HEK293 (cell line): ENCODE measurements around the gene PPFIA3.

Source experiments
- CTCF ChIA-PET: fragments of 350-600 bp; formaldehyde crosslinking; extraction: SDS; loops from one replicate; lab custom pipeline; 2021; ENCODE audit warnings: antibody characterized with exemption; lab: Yijun Ruan, JAX
- POLR2A ChIA-PET: fragments of 300-600 bp; formaldehyde crosslinking; extraction: SDS; loops from one replicate; lab custom pipeline; 2020; ENCODE audit warnings: antibody characterized with exemption, inconsistent platforms; lab: Yijun Ruan, JAX
- H3K27ac ChIP-seq: fragments of 200-500 bp; sonication (Bioruptor generic); 2 replicates; pipeline ENCODE4 v1.5.1; 2014; ENCODE audit warnings: low read depth, low read length, control low read depth, inconsistent platforms; ENCODE audit errors: extremely low read depth
- H3K36me3 ChIP-seq, 2 experiments: fragments of 200-500 bp in 1 of 2; sonication (Bioruptor generic) in 1 of 2; 1 replicate in 1 of 2; 2 replicates in 1 of 2; pipeline ENCODE4 v1.5.1; 2014 to 2017; ENCODE audit warnings: inconsistent platforms in 2 of 2, low read length in 2 of 2; ENCODE audit not compliant: control insufficient read depth in 2 of 2, insufficient read depth in 1 of 2
- H3K4me1 ChIP-seq: fragments of 200-500 bp; sonication (Bioruptor generic); 2 replicates; pipeline ENCODE4 v1.5.1; 2014; ENCODE audit warnings: mild to moderate bottlenecking, low read length, inconsistent platforms; ENCODE audit not compliant: control insufficient read depth, insufficient read depth
- H3K4me3 ChIP-seq: 2 replicates; pipeline ENCODE4 v1.5.1; 2011; ENCODE audit warnings: low read depth, mild to moderate bottlenecking, control low read depth, low read length, moderate library complexity
- H3K9me3 ChIP-seq: fragments of 200-500 bp; sonication (Bioruptor generic); 2 replicates; pipeline ENCODE4 v1.5.1; 2014; ENCODE audit warnings: low read depth, low read length, inconsistent platforms; ENCODE audit not compliant: control insufficient read depth, insufficient read depth
- BCL11B ChIP-seq: fragments of 450-650 bp; formaldehyde crosslinking; IDR thresholded peaks from 2 replicates; pipeline ENCODE4 v1.5.1; 2016; ENCODE audit warnings: low read depth, missing biosample characterization, missing genetic modification characterization
- HOXA7 ChIP-seq: sonication (generic); formaldehyde crosslinking; IDR thresholded peaks from 2 replicates; pipeline ENCODE4 v1.8.1; 2022; ENCODE audit warnings: missing genetic modification reagents, borderline replicate concordance
- SP3 ChIP-seq: fragments of 450-650 bp; formaldehyde crosslinking; IDR thresholded peaks from 2 replicates; pipeline ENCODE4 v1.5.1; 2016; ENCODE audit warnings: missing biosample characterization, missing genetic modification characterization
- TCF7L2 ChIP-seq: IDR thresholded peaks from 2 replicates; pipeline ENCODE4 v1.6.1; 2011; ENCODE audit warnings: low read depth, mild to moderate bottlenecking, inconsistent platforms, low read length, moderate library complexity, borderline replicate concordance
- ZFHX2 ChIP-seq: fragments of 450-650 bp; formaldehyde crosslinking; conservative IDR thresholded peaks from 2 replicates; pipeline ENCODE4 v1.5.1; 2016; ENCODE audit warnings: missing biosample characterization, missing genetic modification characterization
- ZFP41 ChIP-seq: fragments of 450-650 bp; formaldehyde crosslinking; IDR thresholded peaks from 2 replicates; pipeline ENCODE4 v1.5.1; 2016; ENCODE audit warnings: missing biosample characterization, missing genetic modification characterization, borderline replicate concordance
- ZNF10 ChIP-seq: fragments of 450-650 bp; formaldehyde crosslinking; IDR thresholded peaks from 2 replicates; pipeline ENCODE4 v1.5.1; 2017; ENCODE audit warnings: missing biosample characterization, missing genetic modification characterization
- ZNF146 ChIP-seq: fragments of 450-650 bp; formaldehyde crosslinking; IDR thresholded peaks from 2 replicates; pipeline ENCODE4 v1.5.1; 2016; ENCODE audit warnings: missing biosample characterization, missing genetic modification characterization
- ZNF221 ChIP-seq: fragments of 450-650 bp; formaldehyde crosslinking; IDR thresholded peaks from 2 replicates; pipeline ENCODE4 v1.5.1; 2017; ENCODE audit warnings: missing biosample characterization, missing genetic modification characterization, borderline replicate concordance
- ZNF311 ChIP-seq: fragments of 450-650 bp; formaldehyde crosslinking; IDR thresholded peaks from 2 replicates; pipeline ENCODE4 v1.5.1; 2017; ENCODE audit warnings: missing biosample characterization, missing genetic modification characterization, borderline replicate concordance
- ZNF48 ChIP-seq: fragments of 450-650 bp; formaldehyde crosslinking; IDR thresholded peaks from 2 replicates; pipeline ENCODE4 v1.5.1; 2016; ENCODE audit warnings: missing biosample characterization, missing genetic modification characterization
- ZNF521 ChIP-seq: fragments of 450-650 bp; formaldehyde crosslinking; IDR thresholded peaks from 2 replicates; pipeline ENCODE4 v1.5.1; 2017; ENCODE audit warnings: missing biosample characterization, mild to moderate bottlenecking, missing genetic modification characterization
- ZNF548 ChIP-seq: fragments of 450-650 bp; formaldehyde crosslinking; IDR thresholded peaks from 2 replicates; pipeline ENCODE4 v1.5.1; 2016; ENCODE audit warnings: missing biosample characterization, missing genetic modification characterization
- ZNF658 ChIP-seq: fragments of 450-650 bp; formaldehyde crosslinking; IDR thresholded peaks from 2 replicates; pipeline ENCODE4; 2016; ENCODE audit warnings: missing biosample characterization, missing genetic modification characterization
- ZNF660 ChIP-seq: fragments of 450-650 bp; IDR thresholded peaks from 2 replicates; pipeline ENCODE4 v1.5.1; 2018; ENCODE audit warnings: missing biosample characterization, mild to moderate bottlenecking, missing genetic modification characterization
- ZNF76 ChIP-seq: fragments of 450-650 bp; formaldehyde crosslinking; IDR thresholded peaks from 2 replicates; pipeline ENCODE4; 2016; ENCODE audit warnings: low read depth, missing biosample characterization, missing genetic modification characterization, borderline replicate concordance
- ZNF785 ChIP-seq: fragments of 450-650 bp; formaldehyde crosslinking; IDR thresholded peaks from 2 replicates; pipeline ENCODE4 v1.5.1; 2016; ENCODE audit warnings: missing biosample characterization, missing genetic modification characterization
- ZNF791 ChIP-seq: fragments of 450-650 bp; formaldehyde crosslinking; IDR thresholded peaks from 2 replicates; pipeline ENCODE4 v1.5.1; 2016; ENCODE audit warnings: missing biosample characterization, missing genetic modification characterization
- TF ChIP-seq, protein P1 (sequence below): fragments of 450-650 bp; formaldehyde crosslinking; conservative IDR thresholded peaks from 2 replicates; pipeline ENCODE4 v1.5.1; 2016; ENCODE audit warnings: low read depth, missing biosample characterization, missing genetic modification characterization
- TF ChIP-seq, protein P2 (sequence below): fragments of 450-650 bp; formaldehyde crosslinking; IDR thresholded peaks from 2 replicates; pipeline ENCODE4 v1.5.1; 2017; ENCODE audit warnings: missing biosample characterization, missing genetic modification characterization
- TF ChIP-seq, protein P3 (sequence below): fragments of 450-650 bp; formaldehyde crosslinking; IDR thresholded peaks from 2 replicates; pipeline ENCODE4; 2016; ENCODE audit warnings: missing biosample characterization, missing genetic modification characterization
- TF ChIP-seq, protein P4 (sequence below): sonication (generic); formaldehyde crosslinking; IDR thresholded peaks from 2 replicates; pipeline ENCODE4 v1.8.1; 2022; ENCODE audit warnings: mild to moderate bottlenecking, moderate library complexity, missing genetic modification reagents

PPFIA3 gene

DNA sequence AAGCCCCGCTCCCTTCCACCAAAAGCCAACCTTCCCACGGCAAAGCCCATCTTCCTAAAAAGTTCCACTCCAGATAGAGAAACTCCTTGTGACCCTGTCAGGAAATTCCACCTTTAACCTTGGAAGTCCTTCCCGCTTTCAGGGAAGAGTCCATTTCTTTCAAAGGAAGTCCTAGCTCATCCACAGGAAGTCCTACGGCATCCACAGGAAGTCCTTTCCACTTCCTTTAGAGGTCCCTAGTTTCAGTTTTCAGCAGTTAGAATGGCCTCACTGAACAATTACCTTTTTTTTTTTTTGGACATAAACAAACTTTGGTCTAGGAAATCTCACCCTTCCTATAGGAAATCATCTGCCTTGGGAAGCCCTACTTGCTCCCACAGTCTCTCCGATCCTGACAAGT is 69.9 kb downstream of the PPFIA3 start:
- POLR2A ChIA-PET, result no interaction called here
- H3K4me3 ChIP-seq, result no peak overlapping the region
- H3K36me3 ChIP-seq, result peaks cover 3 to 36% of the 10 kb centered on the region in 2 experiments; a peak in 2 of 3 replicates
- no peaks in the 10 kb centered on the region for H3K9me3 ChIP-seq
- CTCF ChIA-PET, result interaction anchor here (0.6 to 7.3 kb wide), 4 partner anchors 9 to 91 kb away, joined by 4 to 73 read pairs (median 4); no protein-coding TSS in a partner anchor
- TF ChIP-seq, protein P1, sequence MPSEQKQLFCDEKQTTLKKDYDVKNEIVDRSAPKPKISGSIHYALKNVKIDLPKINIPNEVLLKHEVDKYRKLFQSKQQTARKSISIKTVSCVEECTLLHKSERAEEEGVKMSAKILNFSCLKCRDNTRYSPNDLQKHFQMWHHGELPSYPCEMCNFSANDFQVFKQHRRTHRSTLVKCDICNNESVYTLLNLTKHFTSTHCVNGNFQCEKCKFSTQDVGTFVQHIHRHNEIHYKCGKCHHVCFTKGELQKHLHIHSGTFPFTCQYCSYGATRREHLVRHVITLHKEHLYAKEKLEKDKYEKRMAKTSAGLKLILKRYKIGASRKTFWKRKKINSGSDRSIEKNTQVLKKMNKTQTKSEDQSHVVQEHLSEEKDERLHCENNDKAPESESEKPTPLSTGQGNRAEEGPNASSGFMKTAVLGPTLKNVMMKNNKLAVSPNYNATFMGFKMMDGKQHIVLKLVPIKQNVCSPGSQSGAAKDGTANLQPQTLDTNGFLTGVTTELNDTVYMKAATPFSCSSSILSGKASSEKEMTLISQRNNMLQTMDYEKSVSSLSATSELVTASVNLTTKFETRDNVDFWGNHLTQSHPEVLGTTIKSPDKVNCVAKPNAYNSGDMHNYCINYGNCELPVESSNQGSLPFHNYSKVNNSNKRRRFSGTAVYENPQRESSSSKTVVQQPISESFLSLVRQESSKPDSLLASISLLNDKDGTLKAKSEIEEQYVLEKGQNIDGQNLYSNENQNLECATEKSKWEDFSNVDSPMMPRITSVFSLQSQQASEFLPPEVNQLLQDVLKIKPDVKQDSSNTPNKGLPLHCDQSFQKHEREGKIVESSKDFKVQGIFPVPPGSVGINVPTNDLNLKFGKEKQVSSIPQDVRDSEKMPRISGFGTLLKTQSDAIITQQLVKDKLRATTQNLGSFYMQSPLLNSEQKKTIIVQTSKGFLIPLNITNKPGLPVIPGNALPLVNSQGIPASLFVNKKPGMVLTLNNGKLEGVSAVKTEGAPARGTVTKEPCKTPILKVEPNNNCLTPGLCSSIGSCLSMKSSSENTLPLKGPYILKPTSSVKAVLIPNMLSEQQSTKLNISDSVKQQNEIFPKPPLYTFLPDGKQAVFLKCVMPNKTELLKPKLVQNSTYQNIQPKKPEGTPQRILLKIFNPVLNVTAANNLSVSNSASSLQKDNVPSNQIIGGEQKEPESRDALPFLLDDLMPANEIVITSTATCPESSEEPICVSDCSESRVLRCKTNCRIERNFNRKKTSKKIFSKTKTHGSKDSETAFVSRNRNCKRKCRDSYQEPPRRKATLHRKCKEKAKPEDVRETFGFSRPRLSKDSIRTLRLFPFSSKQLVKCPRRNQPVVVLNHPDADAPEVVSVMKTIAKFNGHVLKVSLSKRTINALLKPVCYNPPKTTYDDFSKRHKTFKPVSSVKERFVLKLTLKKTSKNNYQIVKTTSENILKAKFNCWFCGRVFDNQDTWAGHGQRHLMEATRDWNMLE (tag by site-specific recombination), result peak; percentile 42; the same call in 1 of the 2 replicates
- TF ChIP-seq ZNF785 (tag by site-specific recombination), result no peak
- no peaks in the 10 kb centered on the region for H3K4me1 ChIP-seq
- H3K27ac ChIP-seq, result no peak overlapping the region

DNA sequence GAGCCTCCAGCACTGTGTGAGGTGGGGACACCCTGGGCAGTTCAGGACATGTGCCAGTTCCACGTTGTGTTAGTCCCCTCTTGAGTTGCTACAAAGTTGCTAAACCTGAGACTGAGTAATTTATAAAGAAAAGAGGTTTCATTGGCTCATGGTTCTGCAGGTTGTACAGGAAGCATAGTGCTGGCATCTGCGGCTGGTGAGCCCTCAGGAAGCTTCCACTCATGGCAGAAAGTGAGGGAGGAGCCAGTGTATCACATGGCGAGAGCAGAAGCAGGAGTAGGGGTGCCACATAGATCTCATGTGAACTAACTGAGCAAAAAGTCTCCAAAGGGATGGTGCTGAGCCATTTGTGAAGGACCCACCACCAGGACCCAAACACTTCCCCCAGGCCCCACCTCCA is 71.4 kb downstream of the PPFIA3 start:
- POLR2A ChIA-PET, result no interaction called here

More for the DNA sequence above, 71.4 kb downstream of the PPFIA3 start:
- no peaks in the 10 kb centered on the region for H3K9me3 ChIP-seq
- H3K4me3 ChIP-seq, result no peak overlapping the region
- H3K4me1 ChIP-seq, result no peaks in the 10 kb centered on the region
- peaks cover 0 to 36% of the 10 kb centered on the region in 2 experiments; a peak in 2 of 3 replicates for H3K36me3 ChIP-seq
- TF ChIP-seq HOXA7 (CRISPR knock-in tag), result no peak
- no peak for TF ChIP-seq SP3
- TF ChIP-seq ZNF146 (tag by site-specific recombination), result no peak
- TF ChIP-seq ZNF791, result no peak
- no peak for TF ChIP-seq ZNF10
- TF ChIP-seq ZNF221 (tag by site-specific recombination), result no peak
- TF ChIP-seq ZNF521 (tag by site-specific recombination), result no peak
- TF ChIP-seq ZFP41 (tag by site-specific recombination), result no peak
- no peak for TF ChIP-seq ZNF48
- no peak for TF ChIP-seq ZNF660
- TF ChIP-seq, protein P2, sequence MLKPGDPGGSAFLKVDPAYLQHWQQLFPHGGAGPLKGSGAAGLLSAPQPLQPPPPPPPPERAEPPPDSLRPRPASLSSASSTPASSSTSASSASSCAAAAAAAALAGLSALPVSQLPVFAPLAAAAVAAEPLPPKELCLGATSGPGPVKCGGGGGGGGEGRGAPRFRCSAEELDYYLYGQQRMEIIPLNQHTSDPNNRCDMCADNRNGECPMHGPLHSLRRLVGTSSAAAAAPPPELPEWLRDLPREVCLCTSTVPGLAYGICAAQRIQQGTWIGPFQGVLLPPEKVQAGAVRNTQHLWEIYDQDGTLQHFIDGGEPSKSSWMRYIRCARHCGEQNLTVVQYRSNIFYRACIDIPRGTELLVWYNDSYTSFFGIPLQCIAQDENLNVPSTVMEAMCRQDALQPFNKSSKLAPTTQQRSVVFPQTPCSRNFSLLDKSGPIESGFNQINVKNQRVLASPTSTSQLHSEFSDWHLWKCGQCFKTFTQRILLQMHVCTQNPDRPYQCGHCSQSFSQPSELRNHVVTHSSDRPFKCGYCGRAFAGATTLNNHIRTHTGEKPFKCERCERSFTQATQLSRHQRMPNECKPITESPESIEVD, result no peak
- TF ChIP-seq TCF7L2, result no peak
- TF ChIP-seq, protein P3, sequence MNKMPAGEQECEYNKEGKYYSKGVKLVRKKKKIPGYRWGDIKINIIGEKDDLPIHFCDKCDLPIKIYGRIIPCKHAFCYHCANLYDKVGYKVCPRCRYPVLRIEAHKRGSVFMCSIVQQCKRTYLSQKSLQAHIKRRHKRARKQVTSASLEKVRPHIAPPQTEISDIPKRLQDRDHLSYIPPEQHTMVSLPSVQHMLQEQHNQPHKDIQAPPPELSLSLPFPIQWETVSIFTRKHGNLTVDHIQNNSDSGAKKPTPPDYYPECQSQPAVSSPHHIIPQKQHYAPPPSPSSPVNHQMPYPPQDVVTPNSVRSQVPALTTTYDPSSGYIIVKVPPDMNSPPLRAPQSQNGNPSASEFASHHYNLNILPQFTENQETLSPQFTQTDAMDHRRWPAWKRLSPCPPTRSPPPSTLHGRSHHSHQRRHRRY (tag by site-specific recombination), result no peak
- TF ChIP-seq BCL11B (tag by site-specific recombination), result no peak
- no peak for TF ChIP-seq ZNF76 (tag by site-specific recombination)
- TF ChIP-seq ZNF548 (tag by site-specific recombination), result no peak
- TF ChIP-seq ZNF311, result no peak
- TF ChIP-seq ZFHX2 (tag by site-specific recombination), result no peak
- no peak for TF ChIP-seq ZNF658
- TF ChIP-seq, protein P4, sequence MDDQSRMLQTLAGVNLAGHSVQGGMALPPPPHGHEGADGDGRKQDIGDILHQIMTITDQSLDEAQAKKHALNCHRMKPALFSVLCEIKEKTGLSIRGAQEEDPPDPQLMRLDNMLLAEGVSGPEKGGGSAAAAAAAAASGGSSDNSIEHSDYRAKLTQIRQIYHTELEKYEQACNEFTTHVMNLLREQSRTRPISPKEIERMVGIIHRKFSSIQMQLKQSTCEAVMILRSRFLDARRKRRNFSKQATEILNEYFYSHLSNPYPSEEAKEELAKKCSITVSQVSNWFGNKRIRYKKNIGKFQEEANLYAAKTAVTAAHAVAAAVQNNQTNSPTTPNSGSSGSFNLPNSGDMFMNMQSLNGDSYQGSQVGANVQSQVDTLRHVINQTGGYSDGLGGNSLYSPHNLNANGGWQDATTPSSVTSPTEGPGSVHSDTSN (CRISPR knock-in tag), result no peak
- TF ChIP-seq, all 188 proteins: peak for 0
- CTCF ChIA-PET, result interaction anchor here (1.3 to 1.7 kb wide), 2 partner anchors 8 to 93 kb away, joined by 5 read pairs; no protein-coding TSS in a partner anchor
- H3K27ac ChIP-seq, result no peak overlapping the region
